Inferior parietal cortex (tissue), 1 donor: ENCODE results near the gene TAS2R5.
"Not testable (repeated sequence)": the region's sequence is repeated elsewhere in the genome, so short reads cannot be mapped to it uniquely, and the experiment has no call there.

Source experiments
- DNase-seq: peaks from one replicate; pipeline ENCODE4 v3.0.0-alpha.2; 2016; ENCODE audit errors: extremely low spot score

The TAS2R5 gene, protein sequence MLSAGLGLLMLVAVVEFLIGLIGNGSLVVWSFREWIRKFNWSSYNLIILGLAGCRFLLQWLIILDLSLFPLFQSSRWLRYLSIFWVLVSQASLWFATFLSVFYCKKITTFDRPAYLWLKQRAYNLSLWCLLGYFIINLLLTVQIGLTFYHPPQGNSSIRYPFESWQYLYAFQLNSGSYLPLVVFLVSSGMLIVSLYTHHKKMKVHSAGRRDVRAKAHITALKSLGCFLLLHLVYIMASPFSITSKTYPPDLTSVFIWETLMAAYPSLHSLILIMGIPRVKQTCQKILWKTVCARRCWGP

DNA sequence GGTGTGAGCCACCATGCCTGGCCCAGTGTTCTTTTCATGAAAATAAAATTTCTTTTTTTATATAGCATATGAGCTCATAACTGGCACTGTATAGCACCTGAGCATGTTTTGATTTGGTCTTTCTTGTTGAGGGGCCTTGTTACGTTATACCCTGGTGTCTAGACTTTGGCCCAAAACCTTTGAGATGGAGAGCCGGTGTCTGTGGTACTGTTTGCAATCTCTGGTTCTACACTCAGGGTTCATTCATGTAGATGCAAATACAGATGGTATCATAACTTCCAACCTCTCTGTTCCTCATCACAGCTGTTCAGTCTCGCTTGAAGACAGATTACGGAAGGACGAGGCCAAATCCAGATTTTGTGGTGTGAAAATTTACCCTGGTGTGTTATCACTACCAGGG lies at the start of gene TAS2R5:
TSS of gene TAS2R5 (plus strand) at position 301 of the 400 bp plus-strand sequence. CDS start 145 bp downstream, outside the sequence.
- no peak for DNase-seq

DNA sequence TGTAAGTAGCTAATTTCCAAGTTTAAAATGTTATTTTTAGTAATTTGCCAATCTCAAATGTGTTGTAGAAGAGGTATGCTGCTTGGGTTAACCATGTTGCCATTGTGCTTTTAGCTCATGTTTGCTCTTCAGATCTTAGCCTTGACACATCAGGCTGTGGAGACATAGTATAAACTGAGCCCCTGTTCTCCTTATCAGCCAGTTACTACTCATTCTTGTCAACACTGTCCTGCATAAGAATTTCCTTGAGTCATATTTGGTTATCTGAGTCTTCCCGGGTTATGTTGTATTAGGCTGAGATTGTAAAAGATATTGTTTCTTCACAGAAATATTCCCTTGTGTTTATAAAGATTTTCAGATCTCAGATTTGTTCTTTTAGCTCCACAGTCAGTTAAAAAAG lies 47.8 kb upstream of the TAS2R5 start:
- DNase-seq: no peak

DNA sequence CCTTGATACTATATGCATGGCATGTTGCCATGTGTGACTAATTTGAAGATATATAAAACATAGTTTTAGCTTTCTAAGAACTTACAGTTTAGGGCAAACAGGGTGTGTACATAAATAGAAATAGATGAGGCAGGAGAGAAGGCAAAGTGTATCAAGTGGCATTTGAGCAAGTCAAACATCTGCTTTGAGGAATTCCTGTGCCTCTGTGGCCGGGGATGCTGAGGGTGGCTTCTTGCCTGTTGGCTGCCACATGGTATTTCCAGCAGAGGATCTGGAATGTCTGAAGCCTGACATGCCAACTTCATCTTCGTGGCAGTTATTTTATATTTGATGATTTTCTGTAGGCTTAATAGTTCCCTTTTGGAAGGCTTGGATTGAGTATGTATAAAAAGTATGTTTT lies 45.9 kb upstream of the TAS2R5 start:
- no peak for DNase-seq

DNA sequence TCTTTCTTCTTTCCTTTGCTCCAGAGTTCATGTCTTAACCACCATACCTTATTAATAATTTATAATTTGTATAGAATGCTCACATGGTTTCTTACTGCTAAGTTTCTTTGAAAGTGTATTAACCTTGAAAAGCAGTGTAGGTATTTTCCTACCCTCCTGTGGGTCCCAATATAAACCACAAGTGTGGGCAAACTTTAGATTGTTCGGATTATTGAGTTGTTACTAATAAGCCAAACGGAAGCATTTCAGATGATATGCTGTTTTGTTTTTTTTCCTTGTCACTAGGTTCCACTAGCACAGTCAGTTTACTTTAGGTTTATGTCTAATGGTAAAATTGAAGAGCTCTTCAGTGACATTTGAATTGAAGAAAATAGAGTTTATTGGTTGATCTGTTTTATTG lies 41.6 kb upstream of the TAS2R5 start:
- no peak for DNase-seq

DNA sequence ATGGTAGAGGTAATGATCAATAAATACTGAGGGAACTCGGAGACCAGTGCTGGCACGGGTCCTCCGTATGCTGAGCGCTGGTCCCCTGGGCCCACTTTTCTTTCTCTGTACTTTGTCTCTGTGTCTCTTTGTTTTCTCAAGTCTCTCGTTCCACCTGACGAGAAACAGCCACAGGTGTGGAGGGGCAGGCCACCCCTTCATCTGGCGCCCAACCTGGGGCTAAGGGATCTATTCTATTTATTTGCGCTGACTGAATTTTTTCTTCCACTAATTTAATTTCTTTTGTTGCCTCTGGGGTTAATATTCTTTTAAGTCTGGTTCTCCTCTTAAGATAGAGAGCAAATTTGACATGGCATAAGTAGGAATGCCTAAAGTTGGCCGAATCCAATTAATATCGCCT lies 38.1 kb upstream of the TAS2R5 start:
- DNase-seq: not testable (repeated sequence)

DNA sequence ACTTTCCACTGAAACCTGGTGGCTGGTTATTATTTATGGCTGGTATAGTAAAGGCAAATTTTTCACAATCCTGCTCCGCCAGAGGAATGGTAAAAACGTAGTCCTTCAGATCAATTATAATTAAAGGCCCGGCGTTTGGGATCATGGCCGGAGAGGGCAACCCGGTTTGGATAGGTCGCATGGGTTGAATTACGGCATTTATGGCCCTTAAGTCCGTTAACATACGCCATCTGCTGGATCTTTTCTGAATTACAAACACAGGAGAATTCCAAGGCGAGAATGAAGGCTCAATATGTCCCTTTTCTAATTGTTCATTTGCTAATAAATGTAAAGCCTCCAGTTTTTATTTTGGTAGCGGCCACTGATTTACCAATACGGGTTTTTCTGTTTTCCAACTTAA lies 37.4 kb upstream of the TAS2R5 start:
- DNase-seq: no peak

DNA sequence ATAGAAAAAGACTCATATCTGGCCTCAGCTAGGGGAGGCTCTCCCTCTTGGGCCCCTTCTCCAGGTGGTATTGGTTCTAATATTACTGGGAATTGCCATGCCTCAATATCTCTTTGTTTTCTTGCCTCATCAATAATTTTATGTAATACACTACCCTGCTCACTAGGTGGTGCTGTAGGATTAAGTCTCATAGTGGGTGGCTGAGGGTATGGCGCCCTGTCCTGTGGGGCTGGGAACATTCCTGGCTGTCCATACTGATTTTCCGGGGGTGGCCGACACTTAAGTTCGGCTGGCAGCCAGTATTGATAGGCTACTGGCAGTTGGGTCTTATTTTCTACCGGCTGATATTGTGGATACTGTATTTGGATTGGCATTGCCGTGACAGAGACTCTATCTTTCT lies 35.1 kb upstream of the TAS2R5 start:
- peak; percentile 25 for DNase-seq

DNA sequence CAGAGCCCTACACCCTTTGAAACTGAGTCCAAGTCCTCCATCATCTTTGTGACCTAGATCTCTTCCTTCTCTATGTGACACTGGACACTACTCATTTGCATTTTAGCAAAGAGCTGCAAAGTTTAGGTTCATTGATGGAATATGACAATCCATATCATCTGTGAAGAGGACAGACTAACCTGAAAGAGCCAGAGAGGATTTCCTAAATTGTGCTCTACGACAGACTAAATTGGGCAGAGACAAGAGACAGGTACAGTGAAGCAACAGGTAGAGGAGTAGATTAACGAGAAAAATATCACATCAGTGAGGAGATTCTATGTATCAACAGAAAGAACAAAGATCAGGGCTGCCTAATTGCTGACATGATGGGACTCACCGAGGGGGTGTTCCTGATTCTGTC lies 26.2 kb upstream of the TAS2R5 start, which contains the start of gene TAS2R3:
TSS of gene TAS2R3 (plus strand) at position 301 of the 400 bp plus-strand sequence. CDS start at position 363, 62 bp downstream.
- no peak for DNase-seq

DNA sequence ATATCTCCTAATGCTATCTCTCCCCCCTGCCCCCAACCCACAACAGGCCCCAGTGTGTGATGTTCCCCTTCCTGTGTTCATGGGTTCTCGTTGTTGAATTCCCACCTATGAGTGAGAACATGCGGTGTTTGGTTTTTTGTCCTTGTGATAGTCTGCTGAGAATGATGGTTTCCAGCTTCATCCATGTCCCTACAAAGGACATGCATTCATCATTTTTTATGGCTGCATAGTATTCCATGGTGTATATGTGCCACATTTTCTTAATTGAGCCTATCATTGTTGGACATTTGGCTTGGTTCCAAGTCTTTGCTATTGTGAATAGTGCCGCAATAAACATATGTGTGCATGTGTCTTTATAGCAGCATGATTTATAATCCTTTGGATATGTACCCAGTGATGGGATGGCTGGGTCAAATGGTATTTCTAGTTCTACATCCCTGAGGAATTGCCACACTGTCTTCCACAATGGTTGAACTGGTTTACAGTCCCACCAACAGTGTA lies 19.9 kb upstream of the TAS2R5 start:
- not testable (repeated sequence) for DNase-seq

DNA sequence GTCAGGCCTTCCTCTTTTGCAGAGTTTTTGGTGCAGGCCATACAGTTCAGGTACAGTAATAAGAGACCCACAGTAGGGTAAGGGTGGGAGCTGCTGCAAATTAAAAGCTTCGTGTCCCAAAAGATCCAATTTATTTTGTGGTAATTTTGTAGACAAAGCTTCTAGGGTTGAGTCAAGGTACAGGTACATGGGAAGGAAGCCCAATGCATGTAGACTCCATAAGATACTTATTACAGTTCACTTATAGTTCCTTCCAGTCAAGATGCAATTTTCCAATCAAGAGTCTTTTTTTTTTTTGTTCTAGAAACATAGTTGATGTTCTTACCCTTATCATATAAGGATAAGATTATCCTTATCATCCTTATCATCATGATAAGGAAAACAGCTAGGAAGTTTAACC lies 13.6 kb upstream of the TAS2R5 start, which contains the start of gene TAS2R4:
TSS of gene TAS2R4 (plus strand) at position 301 of the 400 bp plus-strand sequence. CDS start 1,815 bp downstream, outside the sequence.
- no peak for DNase-seq

DNA sequence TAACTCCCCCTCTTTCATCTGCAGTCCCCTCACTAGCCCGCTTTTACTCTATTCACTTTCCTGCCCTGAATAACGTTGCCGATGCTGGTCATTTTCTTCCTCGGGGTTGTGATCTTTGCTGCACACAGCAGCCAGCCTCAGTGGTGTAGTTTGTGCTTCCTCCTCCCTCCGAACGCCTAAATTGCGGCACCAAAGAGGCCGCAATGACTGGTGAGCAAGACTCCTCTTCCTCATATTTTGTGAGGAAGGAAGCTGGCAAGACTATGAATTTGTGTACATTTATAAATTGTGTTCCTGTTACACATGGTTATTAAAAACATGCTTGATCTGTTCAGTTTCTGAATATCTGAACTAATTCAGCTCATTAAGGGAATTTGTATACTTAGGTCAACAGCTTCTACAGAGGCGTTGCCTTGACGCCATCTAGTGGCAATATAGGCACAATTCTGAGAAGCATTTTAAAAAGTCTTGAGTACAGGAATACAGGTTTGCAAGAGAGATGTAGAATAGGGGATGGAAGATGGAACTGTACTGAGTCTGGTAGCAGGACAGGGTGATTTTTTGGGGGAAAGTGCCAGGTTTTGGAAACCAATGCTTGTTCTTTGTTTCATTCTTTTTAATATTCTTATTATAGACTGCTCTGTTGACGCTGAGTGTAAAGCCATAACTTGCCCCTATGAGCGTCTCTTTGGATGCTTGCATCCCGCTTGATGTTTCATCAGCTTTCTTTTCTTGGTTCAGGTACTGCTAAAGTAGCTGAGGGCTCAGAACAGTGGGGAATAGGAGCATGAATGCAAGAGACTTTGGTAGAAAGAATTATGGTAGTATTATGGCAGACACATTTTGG lies 4.1 kb upstream of the TAS2R5 start:
- DNase-seq: peak; percentile 83

DNA sequence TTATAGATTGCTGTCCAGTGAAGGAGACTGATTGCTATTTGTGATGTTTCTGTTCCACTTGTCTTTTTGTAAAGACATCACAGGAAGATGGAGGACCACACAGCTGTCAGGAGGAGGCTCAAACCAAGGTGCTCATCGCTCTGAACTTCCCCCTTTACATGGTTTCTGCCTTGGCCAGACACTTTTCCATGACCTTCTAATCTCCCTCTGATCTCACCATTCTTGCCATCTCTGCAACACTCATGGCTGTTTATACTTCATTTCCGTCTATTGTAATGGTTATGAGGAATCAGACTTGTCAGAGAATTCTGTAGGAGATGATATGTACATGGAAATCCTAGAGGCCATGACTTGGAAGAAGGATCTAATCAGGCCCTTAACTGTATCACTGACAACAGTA lies 1.7 kb upstream of the TAS2R5 start:
- no peak for DNase-seq

DNA sequence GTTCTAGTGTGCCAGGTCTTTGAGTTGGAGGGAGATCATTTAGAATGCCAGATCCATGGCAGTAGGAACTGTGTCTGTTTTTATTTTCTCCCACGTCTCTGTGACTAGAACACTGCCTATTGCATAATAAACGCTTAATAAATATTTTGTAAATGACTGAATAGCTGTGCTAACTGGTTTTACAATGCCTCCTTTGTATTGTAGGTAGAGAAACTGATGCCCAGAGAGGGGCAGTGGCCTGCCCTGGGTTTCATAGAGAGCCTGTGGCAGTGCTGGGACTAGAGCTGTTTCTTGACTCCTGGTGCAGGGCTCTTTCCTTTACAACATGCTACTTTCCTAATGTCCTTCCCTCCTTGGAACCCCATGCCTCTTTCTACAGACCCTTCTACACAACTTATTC lies 2.5 kb downstream of the TAS2R5 start:
- no peak for DNase-seq

DNA sequence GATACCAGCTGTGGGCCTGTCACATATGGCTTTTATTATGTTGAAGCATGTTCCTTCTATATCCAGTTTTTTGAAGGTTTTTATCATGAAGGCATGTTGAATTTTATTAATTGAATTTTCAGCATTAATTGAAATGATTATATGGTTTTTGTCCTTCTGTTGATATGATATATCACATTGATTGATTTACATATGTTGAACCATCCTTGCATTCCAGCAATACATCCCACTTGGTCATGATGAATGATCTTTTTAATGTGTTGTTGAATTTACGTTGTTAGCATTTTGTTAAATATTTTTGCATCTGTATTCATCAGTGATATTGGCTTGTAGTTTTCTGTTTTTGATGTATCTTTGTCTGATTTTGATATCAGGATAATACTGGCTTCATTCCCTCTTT lies 30.1 kb downstream of the TAS2R5 start:
- DNase-seq: no peak

DNA sequence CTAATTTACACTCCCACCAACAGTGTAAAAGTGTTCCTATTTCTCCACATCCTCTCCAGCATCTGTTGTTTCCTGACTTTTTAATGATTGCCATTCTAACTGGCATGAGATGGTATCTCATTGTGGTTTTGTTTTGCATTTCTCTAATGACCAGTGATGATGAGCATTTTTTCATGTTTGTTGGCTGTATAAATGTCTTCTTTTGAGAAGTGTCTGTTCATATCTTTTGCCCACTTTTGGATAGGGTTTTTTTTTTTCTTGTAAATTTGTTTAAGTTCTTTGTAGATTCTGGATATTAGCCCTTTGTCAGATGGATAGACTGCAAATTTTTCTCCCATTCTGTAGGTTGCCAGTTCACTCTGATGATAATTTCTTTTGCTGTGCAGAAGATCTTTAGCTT lies 32.4 kb downstream of the TAS2R5 start:
- not testable (repeated sequence) for DNase-seq

DNA sequence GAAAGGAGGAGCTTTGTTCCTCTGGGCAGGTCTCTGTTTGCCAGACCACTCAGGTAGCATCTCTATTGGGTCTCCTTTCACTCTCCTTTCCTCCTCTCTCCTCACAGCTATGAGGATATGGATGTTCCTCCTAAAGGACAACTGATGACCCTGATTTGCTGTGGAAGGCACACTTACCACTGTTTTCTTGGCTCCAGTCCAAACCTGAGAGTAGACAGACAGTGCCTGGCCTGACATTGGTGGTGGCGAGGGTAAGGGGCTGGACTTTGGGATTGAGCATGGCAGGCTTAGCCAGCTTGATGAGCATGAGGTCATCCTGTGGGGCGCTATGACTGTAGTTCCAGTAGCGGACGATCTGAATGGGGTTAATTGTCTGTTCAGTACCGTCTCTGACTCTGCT lies 47.7 kb downstream of the TAS2R5 start:
- DNase-seq: no peak

DNA sequence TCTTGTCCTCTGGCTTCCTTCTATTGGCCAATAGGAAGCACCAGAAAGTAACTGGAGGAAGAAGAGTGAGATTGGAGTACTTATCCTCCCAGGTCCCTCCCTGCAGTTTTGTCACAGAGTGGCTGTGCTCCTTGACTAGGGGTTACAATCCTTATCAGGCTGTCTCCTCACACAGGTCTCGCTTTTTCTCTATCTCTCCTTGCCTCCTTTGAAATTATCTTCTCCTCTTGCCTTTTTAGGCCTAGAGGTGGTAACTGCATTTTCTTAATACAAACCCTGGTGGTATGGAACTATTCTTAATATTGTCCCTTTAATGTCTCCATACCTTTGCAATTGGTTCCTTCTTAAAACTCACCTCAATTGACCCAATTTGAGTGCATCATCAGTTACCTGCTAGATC lies 48.6 kb downstream of the TAS2R5 start:
- DNase-seq: no peak

DNA sequence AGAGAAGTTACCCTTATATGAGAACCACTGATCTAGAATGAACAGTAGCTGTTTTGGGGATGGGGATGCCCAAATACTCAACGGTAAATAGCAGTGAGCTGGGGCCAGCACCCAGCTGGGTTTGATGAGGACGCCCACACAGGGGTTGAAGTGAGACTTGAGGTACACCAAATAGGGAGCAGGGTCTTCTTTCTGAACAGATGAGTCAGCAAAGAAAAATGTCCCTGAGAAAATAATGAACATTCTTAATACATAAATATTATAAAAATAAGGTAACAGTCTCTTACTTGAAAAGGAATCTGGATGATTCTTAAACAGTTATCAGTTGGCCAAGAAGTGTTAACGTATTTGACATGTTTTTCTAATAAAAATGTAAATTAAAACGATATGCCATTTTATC lies 49.2 kb downstream of the TAS2R5 start:
- no peak for DNase-seq

DNA sequence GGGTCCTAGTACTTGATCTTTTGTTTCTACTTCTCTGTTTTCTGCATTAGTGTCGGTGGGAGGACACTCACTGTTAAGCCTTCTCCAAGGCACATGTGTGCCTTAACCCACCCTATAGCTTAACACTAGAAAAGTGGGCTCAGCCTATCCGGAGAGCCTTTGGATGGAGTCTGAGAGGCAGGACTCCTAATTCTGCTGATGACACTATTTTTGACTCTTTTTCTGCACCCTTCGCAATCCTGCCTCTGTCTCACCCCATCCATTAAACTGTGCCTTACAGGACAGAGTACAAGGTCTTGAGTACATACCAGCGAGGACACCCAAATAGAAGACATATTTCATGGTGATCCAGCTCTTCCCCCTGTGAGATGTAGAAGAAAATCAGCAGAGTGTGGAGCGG lies 50.7 kb downstream of the TAS2R5 start:
- DNase-seq: no peak
